Astrocyte (in vitro differentiated cells and primary cell): Measurements from ENCODE around the gene PABPC1L. TPM values are rescaled to one million over a fixed set of nuclear protein-coding genes. Genes with fewer than 3 reads are reported as not detected.
A peak's percentile ranks its signal among the peaks of the same experiment; 100 is the strongest.
"Not testable (repeated sequence)": the region's sequence is repeated elsewhere in the genome, so short reads cannot be mapped to it uniquely, and the experiment has no call there.

Source experiments
- DNase-seq: peaks from one replicate; pipeline ENCODE4 v3.0.0-alpha.2; 2010; ENCODE audit warnings: low read depth
- FAIRE-seq: peaks from 2 replicates; lab custom pipeline; 2011; peaks lifted over from hg19 to GRCh38; lab: Jason Lieb, UNC
- H2AFZ ChIP-seq: 2 replicates; pipeline ENCODE4 v1.6.0; 2012; ENCODE audit warnings: low read depth, low read length, inconsistent platforms
- H3K27ac ChIP-seq: 2 replicates; pipeline ENCODE4 v1.5.1; 2011; ENCODE audit warnings: low read depth, low read length, inconsistent platforms
- H3K27me3 ChIP-seq: 2 replicates; pipeline ENCODE4 v1.6.0; 2011; ENCODE audit warnings: low read length, inconsistent platforms; ENCODE audit not compliant: insufficient read depth
- H3K36me3 ChIP-seq: 2 replicates; pipeline ENCODE4 v1.5.1; 2011; ENCODE audit warnings: low read length, inconsistent platforms; ENCODE audit not compliant: insufficient read depth
- H3K4me1 ChIP-seq: 2 replicates; pipeline ENCODE4 v1.5.1; 2011; ENCODE audit warnings: low read length, inconsistent platforms; ENCODE audit not compliant: insufficient read depth
- H3K4me2 ChIP-seq: 2 replicates; pipeline ENCODE4 v1.6.0; 2012; ENCODE audit warnings: low read length, inconsistent platforms
- H3K4me3 ChIP-seq: 2 replicates; pipeline ENCODE4 v1.5.1; 2011; ENCODE audit warnings: low read depth, mild to moderate bottlenecking, low read length, inconsistent platforms; ENCODE audit not compliant: insufficient read depth
- H3K79me2 ChIP-seq: 2 replicates; pipeline ENCODE4 v1.6.0; 2012; ENCODE audit warnings: mild to moderate bottlenecking, low read length, inconsistent platforms; ENCODE audit not compliant: insufficient read depth
- H3K9ac ChIP-seq: 2 replicates; pipeline ENCODE4 v1.6.0; 2012; ENCODE audit warnings: mild to moderate bottlenecking, low read length, inconsistent platforms
- H3K9me3 ChIP-seq: 2 replicates; pipeline ENCODE4 v1.5.1; 2012; ENCODE audit warnings: low read depth, mild to moderate bottlenecking, low read length, inconsistent platforms; ENCODE audit not compliant: insufficient read depth
- H4K20me1 ChIP-seq: 2 replicates; pipeline ENCODE4 v1.6.0; 2012; ENCODE audit warnings: low read length, inconsistent platforms; ENCODE audit not compliant: insufficient read depth
- H3K27ac Mint-ChIP-seq: one replicate; pipeline ENCODE4 v1.8.0; 2021; ENCODE audit warnings: mild to moderate bottlenecking, mixed read lengths; ENCODE audit not compliant: unreplicated experiment
- H3K27me3 Mint-ChIP-seq: one replicate; pipeline ENCODE4 v1.8.0; 2021; ENCODE audit warnings: low read depth, mixed read lengths; ENCODE audit not compliant: unreplicated experiment
- H3K36me3 Mint-ChIP-seq: one replicate; pipeline ENCODE4 v1.8.0; 2021; ENCODE audit warnings: low read depth, mixed read lengths; ENCODE audit not compliant: unreplicated experiment
- H3K4me1 Mint-ChIP-seq: one replicate; pipeline ENCODE4 v1.8.0; 2021; ENCODE audit warnings: low read depth, mixed read lengths; ENCODE audit not compliant: unreplicated experiment
- H3K4me3 Mint-ChIP-seq: one replicate; pipeline ENCODE4 v1.8.0; 2021; ENCODE audit warnings: mild to moderate bottlenecking, moderate library complexity, mixed read lengths; ENCODE audit not compliant: unreplicated experiment
- H3K9me3 Mint-ChIP-seq: one replicate; pipeline ENCODE4 v1.8.0; 2021; ENCODE audit warnings: mild to moderate bottlenecking, mixed read lengths; ENCODE audit not compliant: unreplicated experiment
- EZH2 ChIP-seq: IDR thresholded peaks from 2 replicates; pipeline ENCODE4 v1.6.1; 2012; ENCODE audit warnings: mild to moderate bottlenecking, low read length, inconsistent platforms; ENCODE audit not compliant: insufficient read depth
- total RNA-seq: library from RNA; stranded (reverse); gene quantifications from 2 replicates; pipeline ENCODE4 v1.2.1, GENCODE V29; 2021
- TF ChIP-seq, protein P1 (sequence below): IDR thresholded peaks from 2 replicates; pipeline ENCODE4 v1.5.1; 2011; ENCODE audit warnings: low read depth, mild to moderate bottlenecking, inconsistent platforms, low read length, moderate library complexity; ENCODE audit not compliant: insufficient read depth

PABPC1L gene
- total RNA-seq, 1 donor from 2014 or later = 48.7 TPM

DNA sequence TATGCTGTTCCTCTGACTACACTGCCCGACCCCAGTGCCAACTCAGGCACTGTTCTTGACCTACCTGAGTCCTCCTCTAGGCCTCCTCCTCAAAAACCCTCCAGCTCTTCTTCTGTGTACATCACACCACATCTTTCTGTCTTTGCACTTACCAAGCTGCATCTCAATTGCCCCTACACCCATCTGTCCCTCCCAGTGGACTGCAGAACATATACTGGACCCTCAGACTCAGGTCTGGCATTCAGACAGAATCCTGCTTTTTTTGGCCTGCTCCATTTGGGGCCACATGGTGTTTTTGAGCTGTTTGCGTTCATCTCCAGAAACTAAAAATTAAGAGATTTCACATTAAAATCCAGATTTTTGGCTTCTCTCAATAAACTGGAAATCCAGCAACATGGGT lies 47.6 kb upstream of the PABPC1L start:
- H3K4me3 Mint-ChIP-seq = no peak overlapping the region
- H3K36me3 ChIP-seq = no peaks in the 10 kb centered on the region
- H3K27me3 Mint-ChIP-seq = no peaks in the 10 kb centered on the region

GRCh38 chr20:44863365-44864084 lies 46.3 kb upstream of the PABPC1L start:
- not testable (repeated sequence) for H3K4me3 Mint-ChIP-seq

More for the DNA sequence above, 47.6 kb upstream of the PABPC1L start:
- Histone ChIP-seq H3K9me3 (no peaks in the 10 kb centered on the region), H4K20me1 (no peaks in the 10 kb centered on the region), H3K27ac (no peak overlapping the region), H2AFZ (no peak overlapping the region), H3K79me2 (no peaks in the 10 kb centered on the region), H3K9ac (no peak overlapping the region), H3K4me1 (peaks cover 10% of the 10 kb centered on the region), H3K27me3 (peaks cover 8% of the 10 kb centered on the region), H3K4me3 (no peak overlapping the region), H3K4me2 (peak overlapping the region; percentile 63)
- DNase-seq = no peak
- Mint-ChIP-seq H3K4me1 (peaks cover 14% of the 10 kb centered on the region), H3K27ac (no peak overlapping the region), H3K36me3 (no peaks in the 10 kb centered on the region), H3K9me3 (no peaks in the 10 kb centered on the region)
- TF ChIP-seq EZH2 = no peak
- TF ChIP-seq, protein P1, sequence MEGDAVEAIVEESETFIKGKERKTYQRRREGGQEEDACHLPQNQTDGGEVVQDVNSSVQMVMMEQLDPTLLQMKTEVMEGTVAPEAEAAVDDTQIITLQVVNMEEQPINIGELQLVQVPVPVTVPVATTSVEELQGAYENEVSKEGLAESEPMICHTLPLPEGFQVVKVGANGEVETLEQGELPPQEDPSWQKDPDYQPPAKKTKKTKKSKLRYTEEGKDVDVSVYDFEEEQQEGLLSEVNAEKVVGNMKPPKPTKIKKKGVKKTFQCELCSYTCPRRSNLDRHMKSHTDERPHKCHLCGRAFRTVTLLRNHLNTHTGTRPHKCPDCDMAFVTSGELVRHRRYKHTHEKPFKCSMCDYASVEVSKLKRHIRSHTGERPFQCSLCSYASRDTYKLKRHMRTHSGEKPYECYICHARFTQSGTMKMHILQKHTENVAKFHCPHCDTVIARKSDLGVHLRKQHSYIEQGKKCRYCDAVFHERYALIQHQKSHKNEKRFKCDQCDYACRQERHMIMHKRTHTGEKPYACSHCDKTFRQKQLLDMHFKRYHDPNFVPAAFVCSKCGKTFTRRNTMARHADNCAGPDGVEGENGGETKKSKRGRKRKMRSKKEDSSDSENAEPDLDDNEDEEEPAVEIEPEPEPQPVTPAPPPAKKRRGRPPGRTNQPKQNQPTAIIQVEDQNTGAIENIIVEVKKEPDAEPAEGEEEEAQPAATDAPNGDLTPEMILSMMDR = no peak
- no peak for FAIRE-seq

DNA sequence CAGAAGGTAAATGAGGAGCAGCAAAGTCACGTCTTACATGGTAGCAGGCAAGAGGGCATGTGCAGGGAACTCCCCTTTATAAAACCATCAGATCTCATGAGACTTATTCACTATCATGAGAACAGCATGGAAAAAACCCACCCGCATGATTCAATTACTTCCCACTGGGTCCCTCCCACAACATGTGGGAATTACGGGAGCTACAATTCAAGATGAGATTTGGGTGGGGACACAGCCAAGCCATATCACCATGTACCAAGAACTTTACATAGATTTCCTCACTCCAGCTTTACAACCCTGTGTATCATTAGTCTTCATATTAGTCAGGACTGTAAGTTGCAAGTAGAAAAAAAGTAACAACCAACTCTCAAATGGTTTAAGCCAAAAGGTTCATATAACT lies 45.4 kb upstream of the PABPC1L start:
- not testable (repeated sequence) for H3K4me2 ChIP-seq, DNase-seq, H3K9ac ChIP-seq, H3K36me3 ChIP-seq, H3K9me3 ChIP-seq, H3K36me3 Mint-ChIP-seq, H3K9me3 Mint-ChIP-seq, H3K27ac Mint-ChIP-seq, H3K4me3 Mint-ChIP-seq, H3K27me3 ChIP-seq, H4K20me1 ChIP-seq, H3K27ac ChIP-seq, H3K79me2 ChIP-seq, H3K4me3 ChIP-seq, H3K27me3 Mint-ChIP-seq, H2AFZ ChIP-seq, FAIRE-seq
- H3K4me1 Mint-ChIP-seq = peaks cover 17% of the 10 kb centered on the region
- H3K4me1 ChIP-seq = peaks cover 10% of the 10 kb centered on the region

More at GRCh38 chr20:44863365-44864084, 46.3 kb upstream of the PABPC1L start:
- not testable (repeated sequence) for FAIRE-seq, DNase-seq, H3K27ac ChIP-seq, H3K27me3 Mint-ChIP-seq, H3K36me3 Mint-ChIP-seq, H3K27me3 ChIP-seq, H3K9me3 Mint-ChIP-seq, H4K20me1 ChIP-seq, H3K27ac Mint-ChIP-seq, H2AFZ ChIP-seq, H3K79me2 ChIP-seq, H3K4me2 ChIP-seq, H3K4me3 ChIP-seq, H3K36me3 ChIP-seq, H3K9ac ChIP-seq, H3K9me3 ChIP-seq
- peaks cover 10% of the 10 kb centered on the region for H3K4me1 ChIP-seq
- H3K4me1 Mint-ChIP-seq = peaks cover 17% of the 10 kb centered on the region
